Natural killer cell (primary cell): ENCODE data around the gene ARHGAP26. TPM values are rescaled to one million over a fixed set of nuclear protein-coding genes. Genes with fewer than 3 reads are reported as not detected.

ENCODE experiments used
- ATAC-seq, 3 donors: fragments of 150-1000 bp in 2 of 3; fragments of 200-7000 bp in 1 of 3; cut with Tn5 transposase; 1 replicate in 1 of 3; 2 replicates in 2 of 3; pipeline ENCODE4 v1.10.0; 2021; ENCODE audit warnings: mild to moderate bottlenecking in 2 of 3, moderate library complexity in 2 of 3
- DNase-seq, 2 donors: peaks; one replicate each; pipeline versions ENCODE4 v3.0.0 to v3.0.0-alpha.2; 2013 to 2021; ENCODE audit warnings: mixed read lengths in 1 of 2
- H3K27ac ChIP-seq: one replicate; pipeline ENCODE4 v1.5.1; 2013; ENCODE audit warnings: mild to moderate bottlenecking, low read length
- H3K27me3 ChIP-seq: one replicate; pipeline ENCODE4 v1.6.1; 2013; ENCODE audit warnings: low read length; ENCODE audit not compliant: control insufficient read depth, insufficient read depth
- H3K36me3 ChIP-seq: one replicate; pipeline ENCODE4 v1.6.1; 2013; ENCODE audit warnings: low read length; ENCODE audit not compliant: control insufficient read depth, insufficient read depth
- H3K4me1 ChIP-seq: one replicate; pipeline ENCODE4 v1.6.1; 2013; ENCODE audit warnings: low read length; ENCODE audit not compliant: control insufficient read depth, insufficient read depth
- H3K4me3 ChIP-seq: one replicate; pipeline ENCODE4 v1.5.1; 2013; ENCODE audit warnings: low read length
- H3K9me3 ChIP-seq: one replicate; pipeline ENCODE4 v1.6.1; 2013; ENCODE audit warnings: low read length; ENCODE audit not compliant: control insufficient read depth, insufficient read depth
- H3K27ac Mint-ChIP-seq, 2 donors: one replicate each; pipeline ENCODE4 v1.8.0; 2022; ENCODE audit warnings: mild to moderate bottlenecking in 2 of 2, mixed read lengths in 2 of 2, moderate library complexity in 1 of 2
- H3K27me3 Mint-ChIP-seq, 2 donors: one replicate each; pipeline ENCODE4 v1.8.0; 2022; ENCODE audit warnings: low read depth in 2 of 2, mixed read lengths in 2 of 2
- H3K36me3 Mint-ChIP-seq: one replicate; pipeline ENCODE4 v1.8.0; 2022; ENCODE audit warnings: mixed read lengths
- H3K4me1 Mint-ChIP-seq, 2 donors: one replicate each; pipeline ENCODE4 v1.8.0; 2022; ENCODE audit warnings: mixed read lengths in 2 of 2
- H3K4me3 Mint-ChIP-seq: one replicate; pipeline ENCODE4 v1.8.0; 2022; ENCODE audit warnings: mild to moderate bottlenecking, moderate library complexity, mixed read lengths
- H3K9me3 Mint-ChIP-seq, 2 donors: one replicate each; pipeline ENCODE4 v1.8.0; 2022; ENCODE audit warnings: mixed read lengths in 2 of 2
- WGBS: methylation state at CpG from one replicate; pipeline ENCODE4 v1.1.7; 2013; ENCODE audit warnings: missing lambda C conversion rate; ENCODE audit not compliant: insufficient coverage; 5-methylcytosine and 5-hydroxymethylcytosine counted together
- intact Hi-C: fragments of 100-400 bp; cut with micrococcal nuclease; formaldehyde crosslinking; loops from one replicate; pipeline ENCODE4 v1.14.2; 2022
- total RNA-seq, 4 donors: library from RNA; stranded (reverse); fragments of 120-200 nt in 1 of 4; gene quantifications; one replicate each; pipeline versions ENCODE4 v1.2.3 to v1.2.4, GENCODE V29; 2013 to 2022
- TF ChIP-seq, protein P1 (sequence below): fragments of 200-600 bp; IDR thresholded peaks from one replicate; pipeline ENCODE4 v1.8.0; 2022; ENCODE audit warnings: antibody characterized with exemption

The ARHGAP26 gene
- total RNA-seq, 3 donors from 2014 or later (not counting 1 experiment from before 2014, with no cell fraction given) = 153 to 159 (median 158) TPM

DNA sequence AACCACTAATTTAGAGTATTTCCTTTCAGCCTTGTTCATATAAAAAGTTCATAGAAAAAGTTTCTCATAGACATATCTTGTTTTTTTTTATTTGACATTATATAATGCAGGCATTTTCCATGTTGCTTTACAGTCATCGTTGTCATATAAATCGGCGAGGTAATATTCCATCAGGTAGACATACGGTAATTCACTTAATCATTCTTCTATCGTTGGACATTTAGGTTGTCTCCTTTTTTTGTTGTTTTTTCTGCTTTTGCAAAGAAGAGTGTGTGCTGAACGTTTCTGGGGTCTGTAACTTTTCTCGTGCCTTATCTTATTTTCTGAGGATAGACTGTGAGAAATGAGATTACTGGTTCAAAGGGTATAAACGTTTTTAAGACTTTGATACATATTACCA, 283.6 kb downstream of the ARHGAP26 start:
- Mint-ChIP-seq H3K4me1 (peaks cover 55 to 62% of the 10 kb centered on the region in 2 donors), H3K27ac (peak overlapping the region in 1 of 2 donors; percentile 77), H3K36me3 (peaks cover 46% of the 10 kb centered on the region), H3K4me3 (no peak overlapping the region), H3K27me3 (no peaks in the 10 kb centered on the region), H3K9me3 (no peaks in the 10 kb centered on the region)
- intact Hi-C loops = no loop called here
- no peak overlapping the region for H3K27ac ChIP-seq
- H3K9me3 ChIP-seq = no peaks in the 10 kb centered on the region
- TF ChIP-seq, protein P1, sequence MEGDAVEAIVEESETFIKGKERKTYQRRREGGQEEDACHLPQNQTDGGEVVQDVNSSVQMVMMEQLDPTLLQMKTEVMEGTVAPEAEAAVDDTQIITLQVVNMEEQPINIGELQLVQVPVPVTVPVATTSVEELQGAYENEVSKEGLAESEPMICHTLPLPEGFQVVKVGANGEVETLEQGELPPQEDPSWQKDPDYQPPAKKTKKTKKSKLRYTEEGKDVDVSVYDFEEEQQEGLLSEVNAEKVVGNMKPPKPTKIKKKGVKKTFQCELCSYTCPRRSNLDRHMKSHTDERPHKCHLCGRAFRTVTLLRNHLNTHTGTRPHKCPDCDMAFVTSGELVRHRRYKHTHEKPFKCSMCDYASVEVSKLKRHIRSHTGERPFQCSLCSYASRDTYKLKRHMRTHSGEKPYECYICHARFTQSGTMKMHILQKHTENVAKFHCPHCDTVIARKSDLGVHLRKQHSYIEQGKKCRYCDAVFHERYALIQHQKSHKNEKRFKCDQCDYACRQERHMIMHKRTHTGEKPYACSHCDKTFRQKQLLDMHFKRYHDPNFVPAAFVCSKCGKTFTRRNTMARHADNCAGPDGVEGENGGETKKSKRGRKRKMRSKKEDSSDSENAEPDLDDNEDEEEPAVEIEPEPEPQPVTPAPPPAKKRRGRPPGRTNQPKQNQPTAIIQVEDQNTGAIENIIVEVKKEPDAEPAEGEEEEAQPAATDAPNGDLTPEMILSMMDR = no peak
- 89% methylated on average over 6 of the region's 8 CpGs for WGBS
- no peaks in the 10 kb centered on the region for H3K27me3 ChIP-seq
- ATAC-seq = no peak
- no peak overlapping the region for H3K4me3 ChIP-seq
- peaks cover 8% of the 10 kb centered on the region for H3K4me1 ChIP-seq
- DNase-seq = no peak
- H3K36me3 ChIP-seq = peaks cover 47% of the 10 kb centered on the region

DNA sequence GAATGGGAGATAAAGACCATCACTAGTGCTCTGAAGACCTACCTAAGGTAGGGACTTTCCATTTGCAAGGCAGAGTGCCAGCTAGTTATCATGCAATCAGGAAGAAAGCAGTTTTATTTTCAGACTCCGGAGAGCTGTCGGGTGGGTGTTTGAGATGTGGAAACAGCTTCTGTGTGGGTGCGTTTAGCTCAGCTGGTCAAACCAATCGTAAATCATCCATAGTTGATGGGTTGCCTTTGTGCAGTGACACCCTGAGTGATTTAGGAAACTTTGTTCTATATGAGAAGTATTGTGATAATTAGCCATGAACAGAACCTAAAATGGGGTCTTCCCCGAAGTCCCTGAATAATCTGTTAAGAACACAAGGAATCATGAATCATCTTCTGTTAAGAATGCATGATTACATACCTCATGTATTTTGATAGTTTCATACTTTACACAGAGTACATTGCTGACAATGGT, 284.3 kb downstream of the ARHGAP26 start:
- Histone ChIP-seq H3K27ac (no peak overlapping the region), H3K36me3 (peaks cover 47% of the 10 kb centered on the region), H3K27me3 (no peaks in the 10 kb centered on the region), H3K9me3 (no peaks in the 10 kb centered on the region), H3K4me1 (peaks cover 8% of the 10 kb centered on the region), H3K4me3 (no peak overlapping the region)
- WGBS = 37% methylated on average over 5 of the region's 5 CpGs
- ATAC-seq (peak; percentile 60 to 67 (median 64)), DNase-seq (peak in 1 of 2 donors; percentile 54)
- intact Hi-C loops = no loop called here
- Mint-ChIP-seq H3K36me3 (peaks cover 46% of the 10 kb centered on the region), H3K4me1 (peaks cover 55 to 61% of the 10 kb centered on the region in 2 donors), H3K27me3 (no peaks in the 10 kb centered on the region), H3K9me3 (no peaks in the 10 kb centered on the region), H3K4me3 (peak overlapping the region; percentile 53), H3K27ac (peak overlapping the region; percentile 77 to 84)
- TF ChIP-seq, protein P1 = no peak

DNA sequence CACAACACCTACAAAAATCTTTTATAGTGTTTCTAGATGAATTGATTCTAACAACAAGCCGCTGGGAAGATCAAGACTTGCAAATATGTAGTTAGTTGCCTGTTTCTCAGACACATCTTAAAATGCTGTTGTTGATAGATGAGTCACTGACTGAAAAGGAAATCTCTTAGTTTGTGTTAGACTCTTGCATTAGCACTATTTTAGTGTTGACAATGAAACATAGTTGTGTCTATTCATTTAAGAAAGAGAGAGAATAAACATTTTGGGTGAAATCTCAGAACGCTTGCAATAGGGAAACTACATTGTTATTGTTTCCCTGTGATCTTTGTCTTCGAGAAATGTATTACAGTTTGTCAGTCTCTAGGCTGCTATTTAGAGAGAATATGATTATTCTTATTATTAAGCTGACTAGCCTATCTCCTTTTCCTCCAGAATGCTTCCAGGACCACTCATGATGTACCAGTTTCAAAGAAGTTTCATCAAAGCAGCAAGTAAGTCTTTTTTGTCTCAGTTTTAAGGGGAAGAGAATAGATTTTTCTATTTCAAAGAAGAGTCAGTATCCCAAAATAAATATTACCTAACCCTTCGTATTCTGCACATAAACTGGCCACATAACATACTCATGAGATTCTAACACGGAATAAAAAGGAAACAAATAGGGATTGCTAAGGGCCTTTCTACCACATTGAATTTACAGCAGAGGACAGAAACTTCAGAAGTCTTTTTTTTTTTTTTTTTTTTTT, 285.6 kb downstream of the ARHGAP26 start:
- Histone ChIP-seq H3K27me3 (no peaks in the 10 kb centered on the region), H3K36me3 (peaks cover 41% of the 10 kb centered on the region), H3K9me3 (no peaks in the 10 kb centered on the region), H3K4me1 (peaks cover 8% of the 10 kb centered on the region), H3K27ac (no peak overlapping the region), H3K4me3 (no peak overlapping the region)
- no peaks in the 10 kb centered on the region for H3K27me3 Mint-ChIP-seq
- H3K9me3 Mint-ChIP-seq = no peaks in the 10 kb centered on the region
- peak in 1 of 3 donors; percentile 44 for ATAC-seq
- H3K4me3 Mint-ChIP-seq = no peak overlapping the region
- TF ChIP-seq, protein P1 = no peak
- WGBS = 74% methylated on average over 4 of the region's 5 CpGs
- peaks cover 43% of the 10 kb centered on the region for H3K36me3 Mint-ChIP-seq
- peak overlapping the region; percentile 47 to 77 for H3K27ac Mint-ChIP-seq
- DNase-seq = peak in 1 of 2 donors; percentile 9
- intact Hi-C loops = no loop called here
- H3K4me1 Mint-ChIP-seq = peaks cover 51 to 55% of the 10 kb centered on the region in 2 donors
